Measurements from ENCODE around the gene ARHGEF7. TPM values are rescaled to one million over a fixed set of nuclear protein-coding genes. Genes with fewer than 3 reads are reported as not detected.

ARHGEF7 gene
- total RNA-seq, 1 experiment from 2014 or later, result 46.2 TPM

DNA sequence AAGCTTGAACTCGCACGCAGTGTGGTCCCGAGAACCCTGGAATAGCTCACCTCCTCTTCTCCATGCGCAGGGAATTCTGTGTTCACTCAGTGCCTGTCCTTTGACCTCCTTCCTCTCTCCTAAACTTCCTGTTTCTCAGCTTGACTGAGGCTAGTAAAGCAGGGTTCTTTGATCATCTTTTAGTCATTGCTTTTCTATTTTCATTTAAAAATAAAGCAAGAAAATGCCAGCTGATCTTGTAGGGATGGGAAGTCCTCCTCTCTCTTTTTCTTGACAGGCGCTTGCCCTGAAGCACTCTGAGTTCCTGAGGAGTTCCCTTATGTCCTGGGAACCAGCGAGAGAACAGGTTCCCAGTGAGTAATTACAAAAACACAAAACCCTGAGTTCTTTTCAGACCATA is 62.8 kb downstream of the ARHGEF7 start:
- POLR2A ChIA-PET, result no interaction called here
- no peaks in the 10 kb centered on the region for H3K9me2 ChIP-seq (ENCODE audit: insufficient read depth)
- H3K9ac ChIP-seq (ENCODE audit: low read length), result no peak overlapping the region
- CTCF ChIA-PET, result interaction anchor here (0.8 kb wide), 1 partner anchor 110 kb away, joined by 3 read pairs; no protein-coding TSS in a partner anchor
- ATAC-seq (no peak), DNase-seq (ENCODE audit: low read depth, low spot score) (no peak)
- no peak overlapping the region for H3K27ac ChIP-seq (ENCODE audit: low read depth, low read length)
- BruUV-seq (replicated peaks), result no TSS peak
- H3K4me3 ChIP-seq (replicated peaks in 1 of 2; ENCODE audit: low read depth in 1 of 2, low read length in 2 of 2), result no peak overlapping the region
- intact Hi-C loops (cut with micrococcal nuclease), result no loop called here
- peaks cover 0 to 2% of the 10 kb centered on the region in 2 experiments; a peak in 2 of 4 replicates for H3K36me3 ChIP-seq (ENCODE audit: control insufficient read depth in 1 of 2, insufficient read depth in 2 of 2, low read length in 2 of 2)
- no peaks in the 10 kb centered on the region for H3K9me3 ChIP-seq (ENCODE audit: control insufficient read depth in 1 of 2, insufficient read depth in 1 of 2, low read depth in 1 of 2, low read length in 2 of 2)
- H2AFZ ChIP-seq (ENCODE audit: low read depth, low read length, poor library complexity, severe bottlenecking), result no peak overlapping the region
- no peaks in the 10 kb centered on the region for H3K27me3 ChIP-seq (ENCODE audit: insufficient read depth, low read length)
- peaks cover 98% of the 10 kb centered on the region for H3K79me2 ChIP-seq (ENCODE audit: insufficient read depth, low read length)
- RAD21 ChIA-PET (ENCODE audit: low non-redundant PET in 1 of 2, low total read pairs in 2 of 2, uncharacterized antibody in 2 of 2, unreplicated experiment in 2 of 2), result no interaction called here
- TF ChIP-seq RAD21 (IDR thresholded peaks at IDR 0.05; ENCODE audit: low read depth), result no peak
- TF ChIP-seq, protein P1, sequence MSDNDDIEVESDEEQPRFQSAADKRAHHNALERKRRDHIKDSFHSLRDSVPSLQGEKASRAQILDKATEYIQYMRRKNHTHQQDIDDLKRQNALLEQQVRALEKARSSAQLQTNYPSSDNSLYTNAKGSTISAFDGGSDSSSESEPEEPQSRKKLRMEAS (IDR thresholded peaks at IDR 0.05), result no peak
- TF ChIP-seq SIN3A (IDR thresholded peaks at IDR 0.05; ENCODE audit: low read depth), result no peak
- no peak for TF ChIP-seq TCF7L2 (IDR thresholded peaks at IDR 0.05; ENCODE audit: borderline replicate concordance, extremely low read depth, insufficient read depth, insufficient read length)
- TF ChIP-seq POLR2A (IDR thresholded peaks at IDR 0.05; ENCODE audit: borderline replicate concordance, extremely low read depth, insufficient read depth, insufficient read length), result no peak
- TF ChIP-seq SRF (IDR thresholded peaks at IDR 0.05; ENCODE audit: low read depth), result no peak
- no peak for TF ChIP-seq JUND (IDR thresholded peaks at IDR 0.05)
- no peak for TF ChIP-seq YY1 (IDR thresholded peaks at IDR 0.05; ENCODE audit: extremely low read depth, insufficient replicate concordance, low read depth, low read length)
- TF ChIP-seq, protein P2, sequence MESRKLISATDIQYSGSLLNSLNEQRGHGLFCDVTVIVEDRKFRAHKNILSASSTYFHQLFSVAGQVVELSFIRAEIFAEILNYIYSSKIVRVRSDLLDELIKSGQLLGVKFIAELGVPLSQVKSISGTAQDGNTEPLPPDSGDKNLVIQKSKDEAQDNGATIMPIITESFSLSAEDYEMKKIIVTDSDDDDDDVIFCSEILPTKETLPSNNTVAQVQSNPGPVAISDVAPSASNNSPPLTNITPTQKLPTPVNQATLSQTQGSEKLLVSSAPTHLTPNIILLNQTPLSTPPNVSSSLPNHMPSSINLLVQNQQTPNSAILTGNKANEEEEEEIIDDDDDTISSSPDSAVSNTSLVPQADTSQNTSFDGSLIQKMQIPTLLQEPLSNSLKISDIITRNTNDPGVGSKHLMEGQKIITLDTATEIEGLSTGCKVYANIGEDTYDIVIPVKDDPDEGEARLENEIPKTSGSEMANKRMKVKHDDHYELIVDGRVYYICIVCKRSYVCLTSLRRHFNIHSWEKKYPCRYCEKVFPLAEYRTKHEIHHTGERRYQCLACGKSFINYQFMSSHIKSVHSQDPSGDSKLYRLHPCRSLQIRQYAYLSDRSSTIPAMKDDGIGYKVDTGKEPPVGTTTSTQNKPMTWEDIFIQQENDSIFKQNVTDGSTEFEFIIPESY (IDR thresholded peaks at IDR 0.05; ENCODE audit: extremely low read depth, insufficient replicate concordance, low read length), result no peak
- TF ChIP-seq EGR1 (IDR thresholded peaks at IDR 0.05; ENCODE audit: low read depth), result no peak
- TF ChIP-seq CEBPB (IDR thresholded peaks at IDR 0.05; ENCODE audit: low read depth), result no peak
- TF ChIP-seq, protein P3, sequence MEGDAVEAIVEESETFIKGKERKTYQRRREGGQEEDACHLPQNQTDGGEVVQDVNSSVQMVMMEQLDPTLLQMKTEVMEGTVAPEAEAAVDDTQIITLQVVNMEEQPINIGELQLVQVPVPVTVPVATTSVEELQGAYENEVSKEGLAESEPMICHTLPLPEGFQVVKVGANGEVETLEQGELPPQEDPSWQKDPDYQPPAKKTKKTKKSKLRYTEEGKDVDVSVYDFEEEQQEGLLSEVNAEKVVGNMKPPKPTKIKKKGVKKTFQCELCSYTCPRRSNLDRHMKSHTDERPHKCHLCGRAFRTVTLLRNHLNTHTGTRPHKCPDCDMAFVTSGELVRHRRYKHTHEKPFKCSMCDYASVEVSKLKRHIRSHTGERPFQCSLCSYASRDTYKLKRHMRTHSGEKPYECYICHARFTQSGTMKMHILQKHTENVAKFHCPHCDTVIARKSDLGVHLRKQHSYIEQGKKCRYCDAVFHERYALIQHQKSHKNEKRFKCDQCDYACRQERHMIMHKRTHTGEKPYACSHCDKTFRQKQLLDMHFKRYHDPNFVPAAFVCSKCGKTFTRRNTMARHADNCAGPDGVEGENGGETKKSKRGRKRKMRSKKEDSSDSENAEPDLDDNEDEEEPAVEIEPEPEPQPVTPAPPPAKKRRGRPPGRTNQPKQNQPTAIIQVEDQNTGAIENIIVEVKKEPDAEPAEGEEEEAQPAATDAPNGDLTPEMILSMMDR (IDR thresholded peaks at IDR 0.05 in 2 of 3, conservative IDR thresholded peaks at IDR 0.05 in 1 of 3; ENCODE audit: borderline replicate concordance in 1 of 3, insufficient read depth in 1 of 3, low read depth in 2 of 3, low read length in 2 of 3), result no peak
- H4K20me1 ChIP-seq (ENCODE audit: insufficient read depth), result peaks cover 5% of the 10 kb centered on the region; the same call in 1 of the 2 replicates
- no peak overlapping the region for H3K4me2 ChIP-seq (ENCODE audit: low read length)
- no peaks in the 10 kb centered on the region; a peak in 1 of 4 replicates for H3K4me1 ChIP-seq (ENCODE audit: control insufficient read depth in 1 of 2, insufficient read depth in 2 of 2, low read length in 2 of 2)
